GM12872 (cell line): ENCODE data around the gene NT5DC3.

Experiments
- TF ChIP-seq, protein P1 (sequence below): IDR thresholded peaks from 3 replicates; pipeline ENCODE4 v1.5.1; 2011; ENCODE audit warnings: low read depth, mild to moderate bottlenecking, low read length, moderate library complexity; ENCODE audit not compliant: insufficient read depth

Gene NT5DC3

DNA sequence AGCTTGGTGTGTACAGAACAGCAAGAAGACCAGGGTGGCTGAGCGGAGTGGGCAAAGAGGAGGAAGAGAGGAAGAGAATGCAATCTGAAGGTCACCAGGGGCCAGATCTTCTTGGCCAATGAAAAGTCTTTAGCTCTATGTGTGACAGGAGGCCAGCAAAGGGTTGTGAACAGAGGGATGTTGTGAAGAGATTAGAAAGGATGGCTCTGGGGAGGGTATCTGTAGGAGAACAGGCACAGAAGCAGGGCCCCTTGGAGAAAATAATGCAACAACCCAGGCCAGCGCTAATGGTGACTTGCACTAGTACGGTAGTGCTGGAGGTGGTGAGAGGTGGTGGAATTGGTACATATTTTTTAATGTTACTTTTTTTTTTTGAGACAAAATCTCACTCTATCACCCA, 97.2 kb downstream of the NT5DC3 start:
- TF ChIP-seq, protein P1, sequence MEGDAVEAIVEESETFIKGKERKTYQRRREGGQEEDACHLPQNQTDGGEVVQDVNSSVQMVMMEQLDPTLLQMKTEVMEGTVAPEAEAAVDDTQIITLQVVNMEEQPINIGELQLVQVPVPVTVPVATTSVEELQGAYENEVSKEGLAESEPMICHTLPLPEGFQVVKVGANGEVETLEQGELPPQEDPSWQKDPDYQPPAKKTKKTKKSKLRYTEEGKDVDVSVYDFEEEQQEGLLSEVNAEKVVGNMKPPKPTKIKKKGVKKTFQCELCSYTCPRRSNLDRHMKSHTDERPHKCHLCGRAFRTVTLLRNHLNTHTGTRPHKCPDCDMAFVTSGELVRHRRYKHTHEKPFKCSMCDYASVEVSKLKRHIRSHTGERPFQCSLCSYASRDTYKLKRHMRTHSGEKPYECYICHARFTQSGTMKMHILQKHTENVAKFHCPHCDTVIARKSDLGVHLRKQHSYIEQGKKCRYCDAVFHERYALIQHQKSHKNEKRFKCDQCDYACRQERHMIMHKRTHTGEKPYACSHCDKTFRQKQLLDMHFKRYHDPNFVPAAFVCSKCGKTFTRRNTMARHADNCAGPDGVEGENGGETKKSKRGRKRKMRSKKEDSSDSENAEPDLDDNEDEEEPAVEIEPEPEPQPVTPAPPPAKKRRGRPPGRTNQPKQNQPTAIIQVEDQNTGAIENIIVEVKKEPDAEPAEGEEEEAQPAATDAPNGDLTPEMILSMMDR: no peak

DNA sequence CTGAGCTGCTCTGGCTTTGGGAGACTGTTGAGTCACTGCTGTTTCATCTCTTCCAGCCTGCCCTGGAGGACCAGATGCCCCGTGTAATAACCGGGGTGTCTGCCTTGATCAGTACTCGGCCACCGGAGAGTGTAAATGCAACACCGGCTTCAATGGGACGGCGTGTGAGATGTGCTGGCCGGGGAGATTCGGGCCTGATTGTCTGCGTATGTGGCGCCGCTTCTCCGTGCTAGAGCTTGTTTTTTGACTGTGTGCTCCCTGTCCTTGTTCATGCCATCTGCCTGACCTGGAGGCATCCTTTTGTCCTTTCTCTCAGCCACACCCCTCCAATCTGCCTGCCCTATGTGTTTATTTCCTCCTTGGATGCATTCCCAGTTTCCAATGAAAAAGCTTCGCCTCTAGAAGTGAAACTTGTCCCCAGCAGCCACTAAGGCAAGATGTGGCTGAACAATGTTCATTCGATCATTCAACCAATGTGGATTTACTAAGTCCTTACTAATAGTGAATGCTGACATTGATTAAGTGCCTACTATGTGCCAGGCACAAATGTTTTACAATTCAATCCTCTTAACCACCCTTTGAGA, 98.6 kb downstream of the NT5DC3 start:
- TF ChIP-seq, protein P1: no peak

DNA sequence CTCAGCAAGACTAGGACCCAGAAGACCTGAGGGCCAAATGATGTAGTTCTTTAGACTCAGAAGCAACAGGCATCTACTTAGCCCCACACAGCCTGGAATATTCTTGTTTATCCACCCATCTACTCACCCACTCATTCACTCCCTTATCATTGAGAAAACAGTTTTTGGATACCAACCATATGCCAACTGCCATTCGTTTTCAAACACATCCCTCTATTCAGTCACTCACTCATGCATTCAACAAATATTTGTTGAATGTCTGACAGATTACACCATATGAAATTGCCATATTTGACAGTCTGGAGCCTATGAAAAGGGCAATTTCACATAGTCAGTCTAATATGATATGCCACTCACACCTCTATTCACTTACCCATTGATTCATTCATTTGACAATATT, 103.2 kb downstream of the NT5DC3 start:
- TF ChIP-seq, protein P1: no peak

DNA sequence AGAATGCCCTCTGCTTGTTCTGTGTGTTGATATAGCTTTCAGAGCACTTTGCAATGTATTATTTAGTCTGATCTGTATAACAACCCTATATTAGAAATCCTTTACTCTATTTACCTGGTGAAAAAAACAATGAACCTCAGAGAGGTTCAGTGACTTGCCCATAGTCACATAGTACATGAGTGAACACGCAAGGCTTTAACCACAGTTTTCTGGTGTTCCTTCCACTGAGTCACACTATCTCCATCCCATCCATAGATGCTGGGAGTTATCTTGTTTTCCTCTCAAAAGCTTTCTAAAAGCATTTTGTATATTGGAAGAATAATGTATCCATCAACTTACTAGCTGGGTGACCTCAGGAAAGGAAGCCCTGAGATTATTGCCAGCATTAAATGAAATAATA, 104.5 kb downstream of the NT5DC3 start:
- TF ChIP-seq, protein P1: no peak

DNA sequence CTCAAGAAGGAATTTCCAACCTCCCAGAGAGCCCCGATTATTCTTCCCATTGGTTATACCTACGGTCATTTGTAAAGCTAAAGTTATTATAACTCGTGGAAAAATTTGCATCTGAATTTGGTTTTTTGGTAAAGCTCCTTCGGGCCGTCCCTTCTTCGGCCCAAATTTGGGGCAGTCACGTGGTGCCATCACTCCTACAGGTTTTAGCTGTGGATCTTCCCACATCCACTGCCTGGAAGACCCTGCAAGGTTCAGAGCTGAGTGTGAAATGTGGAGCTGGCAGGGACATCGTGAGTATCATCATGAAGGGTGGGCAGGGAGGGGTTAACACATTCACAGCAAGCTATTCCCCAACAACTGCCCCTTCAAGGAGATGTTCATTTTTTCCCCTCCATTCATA, 105.7 kb downstream of the NT5DC3 start:
- TF ChIP-seq, protein P1: no peak

DNA sequence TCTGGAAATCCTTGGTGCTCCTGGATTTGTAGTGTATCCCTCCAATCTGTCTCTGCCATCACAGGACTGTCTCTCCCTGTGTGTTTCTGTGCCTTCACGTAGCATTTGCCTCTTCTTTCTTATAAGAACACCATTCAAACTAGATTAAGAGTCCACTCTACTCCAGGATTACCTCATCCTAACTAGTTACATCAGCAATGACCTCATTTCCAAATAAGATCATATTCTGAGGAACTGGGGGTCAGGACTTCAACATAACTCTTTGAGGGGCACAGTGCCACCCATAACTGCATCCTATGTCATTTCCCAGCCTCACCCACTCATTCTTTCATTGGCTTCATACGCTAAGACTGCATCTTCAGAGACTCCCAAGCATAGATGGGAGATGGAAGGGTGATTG, 106.2 kb downstream of the NT5DC3 start:
- TF ChIP-seq, protein P1: no peak

DNA sequence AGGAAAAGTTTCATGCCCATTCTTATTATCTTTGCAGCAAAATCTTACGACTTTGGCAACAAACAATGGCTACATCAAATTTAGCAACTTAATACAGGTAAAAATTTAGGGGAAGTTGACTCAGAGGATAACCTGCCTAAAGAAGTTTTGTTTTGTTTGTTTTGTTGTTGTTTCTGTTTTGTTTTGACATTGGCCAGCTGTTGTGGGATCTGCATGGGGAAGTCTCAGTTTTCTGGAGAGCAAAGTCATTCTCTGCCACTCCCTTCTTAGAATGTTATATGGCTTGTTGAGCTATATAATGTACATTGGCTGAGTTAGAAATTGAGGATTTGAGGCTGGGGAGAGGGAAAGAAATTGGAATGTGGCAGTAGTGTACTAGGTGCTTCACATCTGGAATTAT, 109.5 kb downstream of the NT5DC3 start:
- TF ChIP-seq, protein P1: no peak
